Measurements from ENCODE around the gene ZNF490. TPM values are rescaled to one million over a fixed set of nuclear protein-coding genes. Genes with fewer than 3 reads are reported as not detected.

Gene ZNF490
- total and polyA plus RNA-seq, 4 donors = 0.94 to 10.4 (median 4.3) TPM

DNA sequence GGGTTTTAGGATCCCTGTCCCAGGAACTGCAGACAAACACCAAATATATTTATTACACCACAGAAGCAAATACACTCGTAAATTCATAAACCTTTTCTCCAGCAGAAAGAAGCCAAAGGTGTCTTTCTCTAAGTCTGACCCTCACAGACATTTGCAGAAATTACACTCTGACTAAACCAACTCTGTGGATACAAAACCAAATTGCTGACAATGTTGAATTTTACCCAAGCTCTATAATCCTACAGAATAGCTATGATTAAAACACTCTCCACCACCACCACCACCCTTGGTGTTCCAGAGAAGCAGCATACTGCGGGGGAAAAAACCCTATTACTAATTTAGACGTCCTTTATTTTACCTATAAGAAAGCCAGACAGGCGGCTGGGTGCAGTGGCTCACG is 64.5 kb downstream of the ZNF490 start:
- ATAC-seq (ENCODE audit: insufficient read depth, low FRiP score) (no peak), DNase-seq (no peak)
- H3K9ac ChIP-seq (ENCODE audit: insufficient read depth in 1 of 2, low read length in 2 of 2) = no peak overlapping the region
- H3K4me1 ChIP-seq (ENCODE audit: control insufficient read depth in 5 of 5, insufficient read depth in 5 of 5, low read length in 5 of 5) = peaks cover 4 to 13% (median 8%) of the 10 kb centered on the region in 5 donors
- no peak overlapping the region for H3K27ac ChIP-seq (ENCODE audit: low read depth in 1 of 2, low read length in 1 of 2)
- no peaks in the 10 kb centered on the region for H3K27me3 ChIP-seq (ENCODE audit: control insufficient read depth in 3 of 3, insufficient read depth in 3 of 3, low read length in 2 of 3)
- WGBS, 2 donors = 91 to 96% methylated on average over 5 of the region's 5 CpGs
- peaks cover 5 to 41% (median 7%) of the 10 kb centered on the region in 4 donors for H3K36me3 ChIP-seq (ENCODE audit: control insufficient read depth in 4 of 4, insufficient read depth in 4 of 4, low read length in 4 of 4)
- peaks cover 0 to 13% (median 2%) of the 10 kb centered on the region in 4 donors for H3K9me3 ChIP-seq (ENCODE audit: control insufficient read depth in 4 of 4, insufficient read depth in 3 of 4, low read length in 3 of 4)
- no peak overlapping the region for H3K4me3 ChIP-seq
- TF ChIP-seq, protein P1, sequence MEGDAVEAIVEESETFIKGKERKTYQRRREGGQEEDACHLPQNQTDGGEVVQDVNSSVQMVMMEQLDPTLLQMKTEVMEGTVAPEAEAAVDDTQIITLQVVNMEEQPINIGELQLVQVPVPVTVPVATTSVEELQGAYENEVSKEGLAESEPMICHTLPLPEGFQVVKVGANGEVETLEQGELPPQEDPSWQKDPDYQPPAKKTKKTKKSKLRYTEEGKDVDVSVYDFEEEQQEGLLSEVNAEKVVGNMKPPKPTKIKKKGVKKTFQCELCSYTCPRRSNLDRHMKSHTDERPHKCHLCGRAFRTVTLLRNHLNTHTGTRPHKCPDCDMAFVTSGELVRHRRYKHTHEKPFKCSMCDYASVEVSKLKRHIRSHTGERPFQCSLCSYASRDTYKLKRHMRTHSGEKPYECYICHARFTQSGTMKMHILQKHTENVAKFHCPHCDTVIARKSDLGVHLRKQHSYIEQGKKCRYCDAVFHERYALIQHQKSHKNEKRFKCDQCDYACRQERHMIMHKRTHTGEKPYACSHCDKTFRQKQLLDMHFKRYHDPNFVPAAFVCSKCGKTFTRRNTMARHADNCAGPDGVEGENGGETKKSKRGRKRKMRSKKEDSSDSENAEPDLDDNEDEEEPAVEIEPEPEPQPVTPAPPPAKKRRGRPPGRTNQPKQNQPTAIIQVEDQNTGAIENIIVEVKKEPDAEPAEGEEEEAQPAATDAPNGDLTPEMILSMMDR (IDR thresholded peaks at IDR 0.05; ENCODE audit: control extremely low read depth, extremely low read depth) = no peak

DNA sequence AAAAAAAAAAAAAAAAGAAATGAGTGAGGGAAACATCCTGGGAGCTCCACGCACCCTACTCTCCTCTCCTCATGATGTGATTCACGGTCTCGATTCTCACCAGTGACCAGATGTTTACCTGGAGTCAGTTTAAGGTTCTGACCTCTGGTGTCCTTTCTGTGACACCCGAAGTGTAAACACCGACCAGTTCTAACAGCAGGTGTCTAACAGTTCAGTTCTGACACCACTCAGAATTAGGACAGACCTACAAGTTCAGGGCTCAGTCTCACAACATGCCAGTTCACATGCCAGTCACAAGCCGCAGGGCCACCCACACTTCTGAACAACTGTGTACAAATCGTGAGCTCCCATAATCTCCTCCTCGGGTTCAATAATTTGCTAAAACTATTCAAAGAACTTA is 65.3 kb downstream of the ZNF490 start:
- Histone ChIP-seq H3K27me3 (ENCODE audit: control insufficient read depth in 3 of 3, insufficient read depth in 3 of 3, low read length in 2 of 3) (no peaks in the 10 kb centered on the region), H3K27ac (ENCODE audit: low read depth in 1 of 2, low read length in 1 of 2) (no peak overlapping the region), H3K36me3 (ENCODE audit: control insufficient read depth in 4 of 4, insufficient read depth in 4 of 4, low read length in 4 of 4) (peaks cover 7 to 45% (median 10%) of the 10 kb centered on the region in 4 donors), H3K9me3 (ENCODE audit: control insufficient read depth in 4 of 4, insufficient read depth in 3 of 4, low read length in 3 of 4) (peaks cover 0 to 13% (median 3%) of the 10 kb centered on the region in 4 donors), H3K9ac (ENCODE audit: insufficient read depth in 1 of 2, low read length in 2 of 2) (no peak overlapping the region), H3K4me1 (ENCODE audit: control insufficient read depth in 5 of 5, insufficient read depth in 5 of 5, low read length in 5 of 5) (peaks cover 4 to 12% (median 8%) of the 10 kb centered on the region in 5 donors), H3K4me3 (no peak overlapping the region)
- DNase-seq = no peak
- WGBS, 2 donors = 82 to 90% methylated on average over 8 of the region's 8 CpGs
- ATAC-seq (ENCODE audit: insufficient read depth, low FRiP score) = no peak
- TF ChIP-seq, protein P1 (IDR thresholded peaks at IDR 0.05; ENCODE audit: control extremely low read depth, extremely low read depth) = no peak

DNA sequence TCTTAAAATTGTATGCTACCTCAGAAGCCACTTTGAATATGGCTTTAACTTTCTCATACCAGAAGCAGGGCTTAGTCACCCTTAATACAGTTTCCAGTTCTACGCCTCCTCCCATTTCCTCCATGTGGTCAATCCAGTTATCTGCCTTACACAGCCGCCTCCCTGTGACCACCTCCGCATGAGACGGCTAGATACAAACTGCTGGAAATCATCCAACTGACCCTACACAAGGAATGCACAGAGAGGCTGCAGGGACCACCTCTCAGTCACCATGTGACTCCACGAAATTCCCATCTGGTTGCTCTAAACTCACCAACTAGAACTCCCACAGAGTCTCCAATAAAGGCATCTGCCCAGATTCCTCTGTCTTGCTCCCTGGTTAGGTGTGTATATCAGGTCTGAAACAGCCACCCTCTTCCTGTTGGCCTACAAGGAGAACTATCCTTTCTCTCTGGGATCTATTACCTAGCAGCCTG is 66.2 kb downstream of the ZNF490 start:
- WGBS, 2 donors = 41 to 51% methylated on average over 5 of the region's 5 CpGs
- peaks cover 0 to 13% (median 3%) of the 10 kb centered on the region in 4 donors for H3K9me3 ChIP-seq (ENCODE audit: control insufficient read depth in 4 of 4, insufficient read depth in 3 of 4, low read length in 3 of 4)
- no peak overlapping the region for H3K9ac ChIP-seq (ENCODE audit: insufficient read depth in 1 of 2, low read length in 2 of 2)
- TF ChIP-seq, protein P1 (IDR thresholded peaks at IDR 0.05; ENCODE audit: control extremely low read depth, extremely low read depth) = no peak
- no peak for ATAC-seq (ENCODE audit: insufficient read depth, low FRiP score)
- no peak for DNase-seq
- peak overlapping the region in 1 of 2 donors; percentile 52 for H3K27ac ChIP-seq (ENCODE audit: low read depth in 1 of 2, low read length in 1 of 2)
- H3K36me3 ChIP-seq (ENCODE audit: control insufficient read depth in 4 of 4, insufficient read depth in 4 of 4, low read length in 4 of 4) = peaks cover 7 to 50% (median 11%) of the 10 kb centered on the region in 4 donors
- no peak overlapping the region for H3K4me3 ChIP-seq
- no peaks in the 10 kb centered on the region for H3K27me3 ChIP-seq (ENCODE audit: control insufficient read depth in 3 of 3, insufficient read depth in 3 of 3, low read length in 2 of 3)
- H3K4me1 ChIP-seq (ENCODE audit: control insufficient read depth in 5 of 5, insufficient read depth in 5 of 5, low read length in 5 of 5) = peaks cover 2 to 7% (median 4%) of the 10 kb centered on the region in 5 donors

DNA sequence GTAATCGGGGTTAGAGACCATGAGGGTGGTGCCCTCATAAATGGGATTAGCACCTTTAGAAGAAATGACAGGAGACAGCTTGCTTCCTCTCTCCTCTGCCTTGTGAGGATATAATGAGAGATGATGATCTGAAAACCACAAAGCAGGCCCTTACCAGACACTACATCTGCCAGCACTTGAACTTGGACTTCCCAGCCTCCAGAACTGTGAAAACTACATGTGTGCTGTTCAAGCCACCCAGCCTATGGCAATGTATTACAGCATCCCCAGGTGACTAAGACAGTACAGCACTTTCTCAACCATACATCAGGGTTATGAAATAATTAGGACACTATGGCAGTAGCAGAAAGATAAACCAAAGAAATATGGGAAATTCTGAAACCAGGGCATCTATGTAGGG is 66.8 kb downstream of the ZNF490 start:
- H3K27ac ChIP-seq (ENCODE audit: low read depth in 1 of 2, low read length in 1 of 2) = no peak overlapping the region
- DNase-seq (no peak), ATAC-seq (ENCODE audit: insufficient read depth, low FRiP score) (peak; percentile 41)
- H3K27me3 ChIP-seq (ENCODE audit: control insufficient read depth in 3 of 3, insufficient read depth in 3 of 3, low read length in 2 of 3) = no peaks in the 10 kb centered on the region
- peaks cover 0 to 13% (median 3%) of the 10 kb centered on the region in 4 donors for H3K9me3 ChIP-seq (ENCODE audit: control insufficient read depth in 4 of 4, insufficient read depth in 3 of 4, low read length in 3 of 4)
- WGBS, 2 donors = 96 to 97% methylated on average over 1 of the region's 1 CpG
- no peak overlapping the region for H3K9ac ChIP-seq (ENCODE audit: insufficient read depth in 1 of 2, low read length in 2 of 2)
- no peak overlapping the region for H3K4me3 ChIP-seq
- TF ChIP-seq, protein P1 (IDR thresholded peaks at IDR 0.05; ENCODE audit: control extremely low read depth, extremely low read depth) = no peak
- H3K36me3 ChIP-seq (ENCODE audit: control insufficient read depth in 4 of 4, insufficient read depth in 4 of 4, low read length in 4 of 4) = peaks cover 7 to 46% (median 10%) of the 10 kb centered on the region in 4 donors
- H3K4me1 ChIP-seq (ENCODE audit: control insufficient read depth in 5 of 5, insufficient read depth in 5 of 5, low read length in 5 of 5) = peaks cover 0 to 7% (median 0%) of the 10 kb centered on the region in 5 donors

All from lung (tissue), 12 donors.